NCI-H2227 treated with DMSO at 0.1 percent for 48 hours (cell line): ENCODE results near the gene SS18.

Experiments used
- DNase-seq: peaks from one replicate; lab custom pipeline; 2025; lab: John Stamatoyannopoulos, UW

The SS18 gene

DNA sequence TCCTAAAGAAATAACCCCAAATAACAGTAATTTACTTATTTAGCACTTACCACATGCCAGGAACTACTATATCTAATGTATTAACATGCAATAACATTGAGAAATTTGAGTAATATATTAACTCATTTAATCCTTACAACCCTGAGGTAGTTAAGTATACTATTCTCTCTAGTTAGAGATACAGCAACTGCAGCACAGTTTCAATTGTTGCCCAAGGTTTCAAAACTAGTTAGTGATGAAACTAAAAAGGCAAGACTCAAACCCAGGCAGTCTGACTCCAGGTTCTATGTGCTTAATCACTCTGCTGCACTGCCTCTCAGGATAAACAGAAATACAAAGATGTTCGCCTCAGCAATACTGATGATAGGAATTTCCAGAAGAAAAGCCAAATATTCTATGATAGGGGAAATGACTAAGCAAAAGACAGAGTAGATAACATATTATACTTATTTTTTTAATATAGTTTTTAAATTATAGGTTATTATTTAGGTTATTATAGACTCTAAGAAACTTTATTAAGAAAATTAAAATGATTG, 88.0 kb downstream of the SS18 start:
- DNase-seq, result no peak

DNA sequence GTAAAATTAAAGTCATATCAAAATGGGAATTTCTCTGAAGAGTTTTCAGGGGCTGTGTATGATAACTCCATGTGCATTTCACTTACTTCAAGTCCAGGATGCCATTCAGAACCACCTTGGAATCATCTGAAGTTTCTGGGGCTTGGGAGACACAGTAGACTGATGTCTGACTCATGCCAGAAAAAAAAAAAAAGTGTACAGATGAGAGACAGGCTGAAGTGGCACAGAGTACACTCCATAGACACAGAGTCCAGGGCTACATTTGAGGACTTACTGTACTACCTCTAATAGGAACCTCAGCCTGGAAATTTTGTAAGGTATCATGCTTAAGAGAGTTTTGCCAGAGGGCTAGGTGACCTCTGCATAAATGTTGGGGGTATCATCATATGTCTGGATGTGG, 92.0 kb downstream of the SS18 start:
- no peak for DNase-seq

DNA sequence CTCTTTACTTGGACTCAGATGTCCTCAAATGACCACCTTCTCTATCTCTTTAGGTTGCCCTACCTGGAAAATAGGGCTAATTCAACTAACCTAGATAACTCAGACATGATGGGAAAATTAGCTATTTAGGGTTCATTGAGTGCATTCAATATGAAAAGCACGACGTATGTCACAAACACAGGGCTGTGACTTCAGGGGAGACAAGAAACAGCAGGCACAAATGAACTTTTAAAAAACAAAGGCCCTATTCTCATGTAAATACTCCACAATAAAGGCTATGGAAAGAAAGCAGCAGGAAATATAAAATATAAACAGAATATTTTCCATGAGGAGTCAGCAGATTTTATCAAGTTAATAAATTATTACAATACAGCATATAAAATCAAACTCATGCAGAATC, 97.8 kb downstream of the SS18 start:
- DNase-seq, result no peak

DNA sequence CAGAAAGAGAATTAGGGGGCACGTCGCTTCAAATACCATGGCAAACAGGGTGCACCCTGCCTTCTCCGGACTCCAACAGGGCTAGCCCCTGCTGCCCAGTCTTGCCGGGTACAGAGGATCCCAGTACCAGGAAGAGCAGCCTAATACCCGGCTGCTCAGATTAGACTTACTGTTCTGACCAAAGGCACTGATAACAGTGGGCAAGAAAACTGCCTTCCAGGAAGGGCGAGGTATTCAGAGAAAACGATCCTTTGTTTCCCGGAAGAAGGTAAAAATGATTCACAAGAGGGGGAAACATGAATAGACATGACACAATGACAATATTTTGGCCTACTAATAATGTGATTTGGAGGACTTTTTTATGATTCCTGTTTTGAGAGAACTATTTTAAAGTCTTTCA, 99.9 kb downstream of the SS18 start:
- no peak for DNase-seq

DNA sequence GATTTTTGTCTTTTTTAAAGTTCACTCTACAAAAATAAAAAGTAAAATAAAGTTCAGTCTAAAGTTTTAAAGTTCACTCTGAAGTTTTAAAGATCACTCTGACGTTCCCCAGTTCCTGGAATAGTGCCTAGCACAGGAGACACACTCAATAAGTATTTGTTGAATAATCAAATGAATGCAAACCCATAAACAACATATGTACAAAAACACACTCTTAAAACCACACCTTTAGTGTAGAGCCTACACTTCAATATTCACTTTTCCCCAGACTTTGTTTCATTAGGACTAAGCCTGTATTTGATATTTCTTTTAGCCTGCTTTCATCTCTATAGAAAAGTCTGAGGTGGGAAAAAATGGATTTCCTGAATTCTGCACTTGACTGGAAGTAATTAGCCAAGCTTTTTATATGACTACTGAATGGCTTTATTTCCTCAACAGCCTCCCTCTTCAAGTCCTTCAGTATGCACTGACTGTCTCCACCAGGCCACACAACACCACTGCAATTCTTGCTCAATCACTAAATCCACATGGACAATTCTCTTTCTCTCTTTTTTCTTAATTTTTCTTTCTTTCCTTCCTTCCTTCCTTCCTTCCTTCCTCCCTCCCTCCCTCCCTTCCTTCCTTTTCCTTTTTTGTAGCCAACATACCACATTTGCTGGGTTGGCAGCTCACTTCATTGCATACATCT, 104.6 kb downstream of the SS18 start:
- no peak for DNase-seq

DNA sequence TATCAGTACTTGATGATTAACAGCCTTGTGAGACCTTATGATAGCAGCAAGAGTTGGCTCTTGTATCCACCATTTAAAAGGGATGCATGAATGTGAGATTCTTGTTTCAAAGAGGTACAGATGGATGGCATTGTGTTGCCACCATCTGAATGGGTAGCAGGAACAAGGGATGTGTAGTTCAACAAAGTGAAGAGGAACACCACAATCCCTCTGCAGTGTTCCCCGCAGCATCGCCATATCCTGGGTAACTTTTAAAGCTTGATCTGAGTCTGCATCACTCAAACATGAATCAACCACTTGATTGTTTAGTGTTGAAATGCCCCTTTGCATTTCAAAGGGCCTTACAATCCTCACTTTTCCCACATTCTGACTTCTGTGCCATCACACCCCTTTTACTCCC, 106.7 kb downstream of the SS18 start:
- no peak for DNase-seq

DNA sequence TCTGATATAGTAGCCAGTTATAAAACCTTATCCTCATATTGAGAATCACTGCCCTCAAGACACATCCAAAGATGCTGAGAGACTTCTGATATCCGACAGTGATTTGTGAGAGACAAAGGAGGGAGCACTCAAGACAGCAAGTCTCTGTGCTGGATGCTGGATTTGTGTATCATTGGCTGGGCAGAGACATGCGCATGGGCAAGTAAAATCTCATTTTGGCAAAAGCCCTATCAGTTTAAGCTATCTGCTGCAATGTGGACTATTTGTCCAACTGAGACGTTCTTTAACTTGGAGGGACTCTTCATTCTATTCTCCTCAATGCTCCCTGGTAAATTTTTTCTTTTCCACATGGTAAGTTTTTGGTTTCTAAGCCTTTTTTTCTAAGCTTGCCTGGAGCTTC, 107.5 kb downstream of the SS18 start:
- DNase-seq, result no peak

DNA sequence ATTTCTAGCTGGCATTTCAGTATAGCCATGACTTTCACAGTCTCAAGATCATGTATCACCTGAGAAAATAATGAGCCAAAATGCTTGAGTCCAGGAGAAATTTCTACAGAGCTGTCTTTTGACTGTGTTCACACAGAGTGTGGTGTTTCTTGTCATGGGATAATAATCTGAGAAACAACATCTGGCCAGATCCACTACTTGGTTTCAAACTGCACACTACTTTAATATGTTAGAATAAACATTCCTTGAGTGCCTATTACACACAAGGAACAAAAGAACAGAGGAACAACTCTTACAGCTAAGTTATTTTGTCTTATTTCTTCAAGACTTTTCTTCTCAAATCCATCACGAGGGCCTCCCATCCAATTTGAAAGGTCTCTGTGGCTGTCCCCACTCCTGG, 108.3 kb downstream of the SS18 start:
- no peak for DNase-seq

DNA sequence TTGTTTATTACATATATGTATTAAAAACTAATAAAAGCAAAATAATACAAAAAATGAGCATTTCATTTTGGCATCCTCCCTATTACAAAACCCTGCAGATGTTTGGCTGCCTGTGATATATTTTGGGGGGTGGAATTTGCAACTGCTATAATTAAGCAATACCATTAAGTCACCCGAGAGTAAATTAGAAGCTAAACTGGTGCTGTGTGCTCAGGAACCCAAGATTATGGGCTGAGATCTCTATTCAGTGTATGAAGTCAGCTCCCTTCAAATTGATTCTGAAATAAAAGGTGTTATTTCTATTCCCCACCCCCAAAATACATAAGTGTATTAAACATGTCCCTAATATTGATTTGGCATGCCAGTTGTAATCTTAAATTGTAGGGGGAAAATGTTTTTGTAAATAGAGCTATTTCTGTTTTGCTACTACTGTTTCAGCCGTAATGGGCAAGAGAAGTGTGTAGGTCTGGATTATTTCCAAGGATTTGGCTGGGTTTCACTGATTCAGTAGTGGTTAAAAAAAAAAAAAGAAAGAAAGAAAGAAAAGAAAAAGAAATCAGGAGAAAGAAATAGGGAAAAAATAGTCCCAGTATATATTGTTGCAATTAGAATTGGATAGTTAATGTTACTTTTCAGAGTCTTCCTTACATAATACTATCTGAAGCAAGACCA, 110.9 kb downstream of the SS18 start:
- DNase-seq, result no peak

DNA sequence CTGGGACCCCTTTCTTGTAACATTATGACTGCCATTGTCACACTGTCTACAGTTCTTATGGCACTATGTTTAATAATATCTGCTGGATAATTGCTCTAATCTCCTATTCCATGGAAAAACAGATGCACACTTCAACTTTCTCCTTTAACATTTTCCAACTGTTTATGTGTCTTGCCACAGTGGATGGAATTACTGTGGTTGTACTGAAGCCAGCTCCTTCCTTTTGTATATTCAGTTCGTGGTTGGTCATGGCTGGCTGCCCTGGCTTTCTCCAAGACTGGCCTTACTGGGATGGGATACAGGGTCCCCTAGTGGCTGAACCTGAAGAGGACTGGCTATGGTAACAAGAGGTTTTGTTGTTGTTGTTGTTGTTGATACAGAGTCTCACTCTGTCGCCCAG, 113.9 kb downstream of the SS18 start:
- no peak for DNase-seq

DNA sequence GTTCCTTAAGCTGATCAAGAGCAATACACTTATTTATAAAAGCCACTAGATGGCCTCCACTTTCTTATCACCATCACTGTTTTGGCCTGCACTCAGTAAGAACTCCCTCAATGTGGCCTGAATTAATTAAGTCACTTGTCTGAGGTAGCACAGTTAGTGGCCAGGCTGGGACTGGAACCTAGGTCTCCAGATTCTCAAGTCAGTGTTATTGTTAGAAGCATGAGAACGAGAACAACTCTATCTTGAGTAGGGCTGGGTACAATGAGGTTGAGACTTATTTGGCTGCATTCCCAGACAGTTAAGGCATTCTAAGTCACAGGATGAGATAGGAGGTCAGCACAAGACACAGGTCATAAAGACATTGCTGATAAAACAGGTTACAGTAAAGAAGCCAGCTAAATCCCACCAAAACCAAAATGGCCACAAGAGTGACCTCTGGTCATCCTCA, 115.8 kb downstream of the SS18 start:
- DNase-seq, result no peak
